IPS DF 19.7 (cell line): ENCODE measurements around the gene LRBA.
A peak's percentile ranks its signal among the peaks of the same experiment; 100 is the strongest.
"Not testable (repeated sequence)": the region's sequence is repeated elsewhere in the genome, so short reads cannot be mapped to it uniquely, and the experiment has no call there.

ENCODE experiments used
- DNase-seq: peaks from one replicate; pipeline ENCODE4 v3.0.0-alpha.2; 2013; ENCODE audit warnings: low read depth, low spot score

The LRBA gene

GRCh38 chr4:151014521-151015458, at the start of gene LRBA:
Gene LRBA (minus strand): TSS chr4:151015284. CDS start chr4:151014642, 642 bp downstream.
- DNase-seq = peak; percentile 74

GRCh38 chr4:151063143-151063542, 48.1 kb upstream of the LRBA start:
- not testable (repeated sequence) for DNase-seq

- DNase-seq = no peak
These were observed 40.5 kb upstream of the LRBA start for GRCh38 chr4:151055539-151055938.

GRCh38 chr4:151052785-151053184, 37.7 kb upstream of the LRBA start:
- DNase-seq = no peak

GRCh38 chr4:151049430-151049884, 34.4 kb upstream of the LRBA start:
- DNase-seq = peak; percentile 92

- DNase-seq = no peak
These were observed 33.8 kb upstream of the LRBA start for GRCh38 chr4:151048913-151049312.

- no peak for DNase-seq
These were observed 31.5 kb upstream of the LRBA start for GRCh38 chr4:151046609-151047008.

GRCh38 chr4:151045907-151046306, 30.8 kb upstream of the LRBA start:
- DNase-seq = no peak

- DNase-seq = no peak
These were observed 28.9 kb upstream of the LRBA start for GRCh38 chr4:151043803-151044515.

- DNase-seq = no peak
These were observed 24.6 kb upstream of the LRBA start for GRCh38 chr4:151039733-151040132.

GRCh38 chr4:151038452-151039157, 23.5 kb upstream of the LRBA start:
- no peak for DNase-seq

- DNase-seq = no peak
These were observed 20.8 kb upstream of the LRBA start for GRCh38 chr4:151035911-151036310.

GRCh38 chr4:151035328-151035727, 20.2 kb upstream of the LRBA start:
- DNase-seq = no peak

- no peak for DNase-seq
These were observed 19.7 kb upstream of the LRBA start for GRCh38 chr4:151034829-151035228.

GRCh38 chr4:151031831-151032605, 16.9 kb upstream of the LRBA start:
- no peak for DNase-seq

GRCh38 chr4:151029537-151029936, 14.5 kb upstream of the LRBA start:
- no peak for DNase-seq

GRCh38 chr4:151029006-151029405, 13.9 kb upstream of the LRBA start:
- DNase-seq = not testable (repeated sequence)

GRCh38 chr4:151025759-151026158, 10.7 kb upstream of the LRBA start:
- DNase-seq = no peak

- DNase-seq = no peak
These were observed 7.5 kb upstream of the LRBA start for GRCh38 chr4:151022586-151022985.

- no peak for DNase-seq
These were observed 6.7 kb upstream of the LRBA start for GRCh38 chr4:151021637-151022334.
